Stomach (tissue), 9 donors: ENCODE results near the gene C1orf146. TPM values are rescaled to one million over a fixed set of nuclear protein-coding genes. Genes with fewer than 3 reads are reported as not detected.

ENCODE experiments used
- DNase-seq, 2 donors: peaks; one replicate each; pipeline versions ENCODE4 v3.0.0 to v3.0.0-alpha.2; 2013 to 2019
- H3K27ac ChIP-seq, 5 donors: fragments of 200-600 bp in 4 of 5; sonication (generic) in 4 of 5; one replicate each; pipeline ENCODE4 v1.5.1; 2013 to 2019; ENCODE audit warnings: mild to moderate bottlenecking in 1 of 5, moderate library complexity in 1 of 5
- H3K27me3 ChIP-seq, 3 donors: fragments of 200-600 bp; sonication (generic); one replicate each; pipeline ENCODE4 v1.5.1; 2017 to 2019; ENCODE audit warnings: mixed run types in 1 of 3
- H3K36me3 ChIP-seq, 4 donors: fragments of 200-600 bp; sonication (generic); 1 replicate in 3 of 4; 2 replicates in 1 of 4; pipeline ENCODE4 v1.5.1; 2016 to 2019
- H3K4me1 ChIP-seq, 4 donors: fragments of 200-600 bp; sonication (generic); one replicate each; pipeline ENCODE4 v1.5.1; 2016 to 2019
- H3K4me3 ChIP-seq, 4 donors: fragments of 200-600 bp; sonication (generic) in 3 of 4; one replicate each; pipeline ENCODE4 v1.5.1; 2016 to 2019; ENCODE audit warnings: mild to moderate bottlenecking in 1 of 4
- H3K9me3 ChIP-seq, 4 donors: fragments of 200-600 bp; sonication (generic); one replicate each; pipeline ENCODE4 v1.5.1; 2016 to 2019
- EP300 ChIP-seq: sonication (generic); formaldehyde crosslinking; IDR thresholded peaks from one replicate; pipeline ENCODE4 v1.6.1; 2017; ENCODE audit warnings: antibody characterized with exemption
- POLR2A ChIP-seq, 4 donors: fragments of 450-650 bp; IDR thresholded peaks; one replicate each; pipeline ENCODE4 v1.6.1; 2016; ENCODE audit warnings: antibody characterized with exemption in 4 of 4, control low read depth in 2 of 4, mild to moderate bottlenecking in 1 of 4, moderate library complexity in 1 of 4
- POLR2AphosphoS5 ChIP-seq, 3 donors: sonication (generic); formaldehyde crosslinking; IDR thresholded peaks; one replicate each; pipeline ENCODE4 v1.6.1; 2016; ENCODE audit warnings: antibody characterized with exemption in 3 of 3
- WGBS, 5 donors: extraction: QIAGEN DNeasy Blood & Tissue Kit in 3 of 5; methylation state at CpG; one replicate each; pipeline versions ENCODE4 v1.1.5 to v1.1.7; 2013 to 2018; 5-methylcytosine and 5-hydroxymethylcytosine counted together
- intact Hi-C: fragments of 100-400 bp; cut with DNase I; formaldehyde crosslinking; loops from one replicate; pipeline ENCODE4 v1.15.1; 2023; ENCODE audit warnings: low total_unique reads
- polyA plus RNA-seq, 3 donors: library from polyadenylated mRNA; stranded (reverse); fragments of 200-250 nt; gene quantifications; one replicate each; pipeline ENCODE4 v1.2.3, GENCODE V29; 2013
- total RNA-seq, 5 donors: library from RNA; depleted of rRNA; stranded (reverse); fragments of >200 nt; gene quantifications; one replicate each; pipeline versions ENCODE4 v1.1.0 to v1.2.3, GENCODE V29; 2014 to 2016
- TF ChIP-seq, protein P1 (sequence below), 7 experiments: fragments of 450-650 bp in 4 of 7; fragments of 200-600 bp in 3 of 7; sonication (generic) in 3 of 7; IDR thresholded peaks; one replicate each; pipeline ENCODE4 v1.5.1; 2016 to 2019; ENCODE audit warnings: antibody characterized with exemption in 7 of 7, control low read depth in 2 of 7, mild to moderate bottlenecking in 1 of 7
- donor health status: healthy with polysubstance abuse.
- donor health status: Bipolar disorder and iron deficiency.
- donor health status: healthy.

C1orf146 gene
- total and polyA plus RNA-seq, 8 donors: not detected

DNA sequence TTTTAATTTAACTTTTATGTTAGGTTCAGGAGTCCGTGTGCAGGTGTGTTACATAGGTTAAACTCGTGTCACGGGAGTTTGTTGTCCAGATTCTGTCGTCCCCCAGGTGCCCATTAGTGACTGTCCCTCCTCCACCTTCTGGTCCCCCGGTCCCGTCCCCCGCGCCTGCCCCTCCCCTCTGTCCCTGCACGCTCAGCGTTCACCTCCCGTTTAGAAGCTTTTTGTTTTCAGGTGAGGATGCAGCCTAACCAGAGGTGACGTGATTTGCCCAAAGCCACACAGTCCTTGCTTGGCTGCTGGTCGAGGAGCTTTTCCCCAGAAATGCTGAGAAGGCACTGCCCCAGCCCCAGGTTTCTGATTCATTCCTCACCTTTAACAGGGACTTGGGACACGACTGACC, 844 bp downstream of the C1orf146 start:
- intact Hi-C loops: no loop called here
- Histone ChIP-seq H3K9me3 (no peaks in the 10 kb centered on the region), H3K27ac (no peak overlapping the region), H3K4me3 (no peak overlapping the region), H3K4me1 (no peaks in the 10 kb centered on the region), H3K36me3 (no peaks in the 10 kb centered on the region), H3K27me3 (no peaks in the 10 kb centered on the region)
- 75 to 85% (median 82%) methylated on average over 14 of the region's 14 CpGs for WGBS, 5 donors
- no peak for DNase-seq
- TF ChIP-seq POLR2AphosphoS5 (IDR thresholded peaks at IDR 0.05) (no peak), EP300 (no peak), POLR2A (IDR thresholded peaks at IDR 0.05) (no peak)
- TF ChIP-seq, protein P1, sequence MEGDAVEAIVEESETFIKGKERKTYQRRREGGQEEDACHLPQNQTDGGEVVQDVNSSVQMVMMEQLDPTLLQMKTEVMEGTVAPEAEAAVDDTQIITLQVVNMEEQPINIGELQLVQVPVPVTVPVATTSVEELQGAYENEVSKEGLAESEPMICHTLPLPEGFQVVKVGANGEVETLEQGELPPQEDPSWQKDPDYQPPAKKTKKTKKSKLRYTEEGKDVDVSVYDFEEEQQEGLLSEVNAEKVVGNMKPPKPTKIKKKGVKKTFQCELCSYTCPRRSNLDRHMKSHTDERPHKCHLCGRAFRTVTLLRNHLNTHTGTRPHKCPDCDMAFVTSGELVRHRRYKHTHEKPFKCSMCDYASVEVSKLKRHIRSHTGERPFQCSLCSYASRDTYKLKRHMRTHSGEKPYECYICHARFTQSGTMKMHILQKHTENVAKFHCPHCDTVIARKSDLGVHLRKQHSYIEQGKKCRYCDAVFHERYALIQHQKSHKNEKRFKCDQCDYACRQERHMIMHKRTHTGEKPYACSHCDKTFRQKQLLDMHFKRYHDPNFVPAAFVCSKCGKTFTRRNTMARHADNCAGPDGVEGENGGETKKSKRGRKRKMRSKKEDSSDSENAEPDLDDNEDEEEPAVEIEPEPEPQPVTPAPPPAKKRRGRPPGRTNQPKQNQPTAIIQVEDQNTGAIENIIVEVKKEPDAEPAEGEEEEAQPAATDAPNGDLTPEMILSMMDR (IDR thresholded peaks at IDR 0.05): no peak

DNA sequence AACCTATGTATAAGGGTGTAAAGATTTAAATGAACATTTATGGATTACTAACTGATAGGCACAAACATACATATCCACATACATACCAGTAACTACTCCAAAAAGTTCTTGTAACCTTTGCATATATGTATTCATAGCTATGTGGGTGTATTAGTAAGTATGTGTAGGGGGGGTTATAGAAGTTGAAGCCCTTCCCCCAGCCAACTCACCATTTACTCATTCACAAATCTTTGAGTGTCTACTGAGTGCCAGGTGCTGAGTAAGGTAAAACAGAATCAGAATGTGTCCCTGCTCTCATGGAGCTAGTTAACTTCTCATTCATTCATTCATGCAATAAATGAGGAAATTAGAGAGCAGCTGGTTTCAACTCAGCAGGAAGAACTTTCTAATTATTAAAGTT, 1.3 kb downstream of the C1orf146 start:
- intact Hi-C loops: no loop called here
- H3K27me3 ChIP-seq: no peaks in the 10 kb centered on the region
- no peak overlapping the region for H3K27ac ChIP-seq
- no peaks in the 10 kb centered on the region for H3K36me3 ChIP-seq
- no peaks in the 10 kb centered on the region for H3K4me1 ChIP-seq
- TF ChIP-seq EP300: no peak
- TF ChIP-seq POLR2A (IDR thresholded peaks at IDR 0.05): no peak
- TF ChIP-seq, protein P1 (IDR thresholded peaks at IDR 0.05): no peak
- TF ChIP-seq POLR2AphosphoS5 (IDR thresholded peaks at IDR 0.05): no peak
- no peak for DNase-seq
- H3K9me3 ChIP-seq: no peaks in the 10 kb centered on the region
- H3K4me3 ChIP-seq: no peak overlapping the region

DNA sequence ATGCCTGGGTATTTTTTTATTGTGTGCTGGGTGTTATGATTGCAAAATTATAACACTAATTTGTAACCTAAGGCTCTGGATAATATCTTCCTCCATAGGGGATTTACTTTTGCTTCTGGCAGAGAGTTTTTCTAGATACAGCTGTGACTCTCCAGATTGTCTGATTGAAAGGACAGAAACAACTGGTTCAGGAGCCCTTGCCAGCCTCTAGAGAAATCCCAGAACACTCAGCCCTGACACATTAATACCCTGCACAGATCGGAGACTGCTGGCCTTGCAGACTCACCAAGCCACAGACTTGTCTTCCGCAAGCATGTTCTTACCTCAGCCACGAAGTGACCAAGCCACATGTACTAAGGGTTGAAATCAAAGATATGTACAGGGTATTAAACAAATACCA, 10.7 kb downstream of the C1orf146 start:
- Histone ChIP-seq H3K4me1 (no peaks in the 10 kb centered on the region), H3K27ac (no peak overlapping the region), H3K4me3 (no peak overlapping the region), H3K36me3 (no peaks in the 10 kb centered on the region), H3K27me3 (no peaks in the 10 kb centered on the region), H3K9me3 (no peaks in the 10 kb centered on the region)
- TF ChIP-seq, protein P1 (IDR thresholded peaks at IDR 0.05): no peak
- no peak for TF ChIP-seq EP300
- TF ChIP-seq POLR2A (IDR thresholded peaks at IDR 0.05): no peak
- no peak for TF ChIP-seq POLR2AphosphoS5 (IDR thresholded peaks at IDR 0.05)
- no peak for DNase-seq
- intact Hi-C loops: no loop called here
- 58 to 74% (median 67%) methylated on average over 3 of the region's 3 CpGs for WGBS, 5 donors

DNA sequence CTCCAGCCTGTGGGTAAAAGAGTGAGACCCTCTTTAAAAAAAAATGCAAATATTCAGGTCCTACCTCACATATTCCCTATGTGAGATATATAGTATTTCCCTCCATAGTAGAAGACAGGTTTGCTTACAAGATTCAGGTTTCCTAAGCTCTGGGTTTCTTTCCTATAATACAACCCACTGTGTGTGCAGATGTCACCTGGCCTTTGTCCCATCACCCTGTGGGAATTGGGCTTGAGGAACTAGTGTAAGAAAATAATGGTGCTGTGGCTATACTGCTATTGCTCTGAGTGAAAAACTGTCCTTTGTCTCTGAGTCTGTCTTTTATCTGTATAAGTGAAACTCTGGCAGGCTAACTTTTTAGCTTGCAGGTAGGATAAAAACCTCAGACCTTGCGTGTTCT, 13.0 kb downstream of the C1orf146 start:
- no peaks in the 10 kb centered on the region for H3K36me3 ChIP-seq
- DNase-seq: no peak
- no peak overlapping the region for H3K4me3 ChIP-seq
- H3K27me3 ChIP-seq: no peaks in the 10 kb centered on the region
- H3K4me1 ChIP-seq: no peaks in the 10 kb centered on the region
- 82 to 96% (median 89%) methylated on average over 1 of the region's 1 CpG for WGBS, 5 donors
- H3K9me3 ChIP-seq: no peaks in the 10 kb centered on the region
- TF ChIP-seq EP300: no peak
- TF ChIP-seq POLR2AphosphoS5 (IDR thresholded peaks at IDR 0.05): no peak
- TF ChIP-seq, protein P1 (IDR thresholded peaks at IDR 0.05): no peak
- TF ChIP-seq POLR2A (IDR thresholded peaks at IDR 0.05): no peak
- no peak overlapping the region for H3K27ac ChIP-seq
- intact Hi-C loops: no loop called here
